Measurements from ENCODE around the gene EXOSC9.

DNA sequence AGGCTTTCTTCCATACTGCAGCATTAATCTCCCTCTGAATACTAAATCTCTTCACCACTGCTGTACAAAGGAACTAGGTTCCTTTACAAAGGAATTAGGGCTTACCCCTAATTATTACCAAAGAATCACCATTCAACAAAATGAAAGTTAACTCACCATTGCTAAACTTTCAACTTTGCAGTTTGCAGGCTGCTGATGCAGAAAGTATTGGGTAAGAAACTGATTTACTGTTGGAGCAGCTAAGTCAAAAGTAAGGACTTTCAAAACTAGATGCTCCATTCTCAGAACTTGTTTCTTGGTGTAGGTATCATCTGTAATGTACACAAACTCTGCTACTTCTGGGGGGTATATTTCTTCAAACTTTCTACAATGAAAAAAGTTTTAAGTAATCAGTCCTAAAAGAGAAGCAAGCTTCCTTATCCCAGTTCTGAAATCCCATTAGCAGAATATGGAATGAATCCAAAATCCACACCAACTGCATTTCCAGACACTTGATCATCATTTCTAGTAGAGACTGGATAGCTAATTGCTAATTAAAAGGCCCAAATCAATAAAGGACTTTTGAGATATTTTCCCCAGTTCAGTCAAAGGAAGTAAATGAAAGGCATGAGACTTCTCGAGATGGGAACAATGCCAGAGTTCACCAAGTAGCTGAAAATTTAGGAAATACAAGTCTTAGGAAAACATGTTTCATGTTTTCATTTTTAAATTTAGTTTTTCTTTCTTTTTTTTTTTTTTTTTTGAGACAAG lies 18.3 kb downstream of the EXOSC9 start:
- TF ChIP-seq EP300 (IDR thresholded peaks at IDR 0.05; ENCODE audit: low read depth) (no peak), POLR2AphosphoS5 (IDR thresholded peaks at IDR 0.05) (no peak)

Measured in transverse colon (tissue), 3 donors.